Measurements from ENCODE around the gene INF2.

INF2 gene

GRCh38 chr14:104769324-104770071 is 80.1 kb downstream of the INF2 start:
- Histone ChIP-seq H3K9me2 (ENCODE audit: low read depth, low read length) (no peaks in the 10 kb centered on the region), H3K79me2 (ENCODE audit: insufficient read depth, low read length) (no peaks in the 10 kb centered on the region), H3K36me3 (ENCODE audit: insufficient read depth, low read length) (peaks cover 50% of the 10 kb centered on the region), H3K9ac (ENCODE audit: low read length) (no peak overlapping the region), H3K4me1 (ENCODE audit: insufficient read depth, low read length, severe bottlenecking) (no peaks in the 10 kb centered on the region), H3K4me2 (ENCODE audit: low read length) (no peak overlapping the region), H4K20me1 (ENCODE audit: insufficient read depth, low read length) (no peaks in the 10 kb centered on the region), H3K9me3 (ENCODE audit: low read length) (peaks cover 15% of the 10 kb centered on the region), H3K27me3 (ENCODE audit: insufficient read depth, low read length) (no peaks in the 10 kb centered on the region), H3F3A (ENCODE audit: insufficient read depth, low read length) (no peaks in the 10 kb centered on the region), H3K27ac (ENCODE audit: low read depth, low read length, poor library complexity, severe bottlenecking) (no peak overlapping the region), H3K4me3 (ENCODE audit: low read depth, low read length, poor library complexity, severe bottlenecking) (no peak overlapping the region), H2AFZ (ENCODE audit: low read length) (no peak overlapping the region)
- TF ChIP-seq CTCF (IDR thresholded peaks at IDR 0.05; ENCODE audit: low read length) (no peak), EZH2 (IDR thresholded peaks at IDR 0.05; ENCODE audit: borderline replicate concordance, low read length) (no peak)

- no peak overlapping the region for H3K27ac ChIP-seq (ENCODE audit: low read depth, low read length, poor library complexity, severe bottlenecking)
Observed at GRCh38 chr14:104770072-104770579, 80.7 kb downstream of the INF2 start.

GRCh38 chr14:104770851-104771272 is 81.4 kb downstream of the INF2 start:
- no peaks in the 10 kb centered on the region for H3K4me1 ChIP-seq (ENCODE audit: insufficient read depth, low read length, severe bottlenecking)
- H2AFZ ChIP-seq (ENCODE audit: low read length) = no peak overlapping the region
- no peak overlapping the region for H3K27ac ChIP-seq (ENCODE audit: low read depth, low read length, poor library complexity, severe bottlenecking)
- no peaks in the 10 kb centered on the region for H3F3A ChIP-seq (ENCODE audit: insufficient read depth, low read length)
- no peak overlapping the region for H3K9ac ChIP-seq (ENCODE audit: low read length)
- H3K36me3 ChIP-seq (ENCODE audit: insufficient read depth, low read length) = peaks cover 50% of the 10 kb centered on the region
- no peaks in the 10 kb centered on the region for H3K27me3 ChIP-seq (ENCODE audit: insufficient read depth, low read length)
- H3K79me2 ChIP-seq (ENCODE audit: insufficient read depth, low read length) = no peaks in the 10 kb centered on the region
- H3K4me2 ChIP-seq (ENCODE audit: low read length) = no peak overlapping the region
- no peaks in the 10 kb centered on the region for H3K9me2 ChIP-seq (ENCODE audit: low read depth, low read length)
- H3K4me3 ChIP-seq (ENCODE audit: low read depth, low read length, poor library complexity, severe bottlenecking) = no peak overlapping the region
- TF ChIP-seq CTCF (IDR thresholded peaks at IDR 0.05; ENCODE audit: low read length) (peak; percentile 58), EZH2 (IDR thresholded peaks at IDR 0.05; ENCODE audit: borderline replicate concordance, low read length) (no peak)
- H3K9me3 ChIP-seq (ENCODE audit: low read length) = peaks cover 13% of the 10 kb centered on the region
- no peaks in the 10 kb centered on the region for H4K20me1 ChIP-seq (ENCODE audit: insufficient read depth, low read length)

More at GRCh38 chr14:104770072-104770579, 80.7 kb downstream of the INF2 start:
- Histone ChIP-seq H2AFZ (ENCODE audit: low read length) (no peak overlapping the region), H3K4me3 (ENCODE audit: low read depth, low read length, poor library complexity, severe bottlenecking) (no peak overlapping the region), H3K9me2 (ENCODE audit: low read depth, low read length) (no peaks in the 10 kb centered on the region), H3K36me3 (ENCODE audit: insufficient read depth, low read length) (peaks cover 53% of the 10 kb centered on the region), H3F3A (ENCODE audit: insufficient read depth, low read length) (no peaks in the 10 kb centered on the region), H3K9ac (ENCODE audit: low read length) (no peak overlapping the region), H3K79me2 (ENCODE audit: insufficient read depth, low read length) (no peaks in the 10 kb centered on the region), H3K27me3 (ENCODE audit: insufficient read depth, low read length) (no peaks in the 10 kb centered on the region), H3K9me3 (ENCODE audit: low read length) (peaks cover 15% of the 10 kb centered on the region), H3K4me2 (ENCODE audit: low read length) (no peak overlapping the region), H3K4me1 (ENCODE audit: insufficient read depth, low read length, severe bottlenecking) (no peaks in the 10 kb centered on the region), H4K20me1 (ENCODE audit: insufficient read depth, low read length) (no peaks in the 10 kb centered on the region)
- TF ChIP-seq CTCF (IDR thresholded peaks at IDR 0.05; ENCODE audit: low read length) (no peak), EZH2 (IDR thresholded peaks at IDR 0.05; ENCODE audit: borderline replicate concordance, low read length) (no peak)
